HG03432 (cell line): ENCODE measurements around the gene C3orf85.

ENCODE experiments used
- ATAC-seq: cut with Tn5 transposase; IDR thresholded peaks from one replicate; pipeline ENCODE4 v1.9.1; 2021; ENCODE audit warnings: mild to moderate bottlenecking, moderate library complexity; ENCODE audit not compliant: unreplicated experiment

Gene C3orf85

DNA sequence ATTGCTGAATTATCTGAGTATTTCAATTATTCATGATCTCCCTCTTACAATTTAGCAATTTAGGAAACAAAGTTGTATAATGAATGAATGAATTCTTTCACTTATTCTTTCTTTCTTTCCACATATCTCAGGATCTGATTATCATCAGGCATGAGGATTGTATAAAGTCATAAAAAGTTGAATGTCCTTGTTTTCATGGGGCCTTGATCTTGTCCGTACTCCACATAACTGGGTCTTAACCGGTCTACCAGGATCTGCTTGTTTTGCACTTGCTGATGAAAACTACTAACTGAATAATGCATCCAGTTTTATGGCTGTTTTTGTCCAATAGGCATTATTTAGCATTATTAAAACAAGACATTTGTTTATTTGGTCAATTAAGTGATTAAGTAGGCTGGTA, 12.6 kb downstream of the C3orf85 start:
- ATAC-seq: no peak

DNA sequence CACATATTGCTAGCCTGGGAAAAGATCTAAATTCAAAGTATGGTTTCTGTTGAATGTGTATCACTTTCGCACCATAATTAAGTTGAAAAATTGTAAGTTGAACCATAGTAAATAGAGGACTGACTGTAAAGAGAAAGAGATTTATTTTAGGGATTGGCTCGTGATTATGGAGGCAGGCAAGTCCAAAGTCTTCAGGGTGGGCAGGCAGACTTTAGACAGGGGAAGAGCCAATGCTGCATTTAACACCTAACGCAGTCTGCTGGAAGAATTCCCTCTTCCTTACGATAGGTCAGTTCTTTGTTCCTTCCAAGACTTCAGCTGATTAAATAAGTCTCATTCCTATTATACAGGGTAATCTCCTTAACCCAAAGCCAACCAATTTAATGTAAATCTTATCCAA, 15.8 kb downstream of the C3orf85 start:
- ATAC-seq: no peak

DNA sequence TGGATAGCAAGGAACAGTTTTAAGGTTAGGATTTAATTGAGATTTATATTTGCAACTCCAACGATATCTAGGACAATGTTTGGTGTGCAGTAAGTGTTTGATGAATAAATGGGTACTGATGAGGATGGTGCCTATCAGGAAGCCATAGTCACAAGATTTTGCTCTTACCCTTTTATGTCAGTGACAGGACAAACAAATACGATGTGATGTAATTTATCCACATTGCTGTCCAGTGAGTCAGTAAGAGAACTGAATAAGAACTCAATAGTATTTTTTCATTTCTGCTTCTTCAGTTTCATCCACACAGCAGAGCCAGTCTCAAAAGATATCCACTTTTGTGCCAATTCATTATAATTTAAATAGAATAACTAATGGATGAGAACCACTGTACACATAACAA, 18.5 kb downstream of the C3orf85 start:
- ATAC-seq: no peak

DNA sequence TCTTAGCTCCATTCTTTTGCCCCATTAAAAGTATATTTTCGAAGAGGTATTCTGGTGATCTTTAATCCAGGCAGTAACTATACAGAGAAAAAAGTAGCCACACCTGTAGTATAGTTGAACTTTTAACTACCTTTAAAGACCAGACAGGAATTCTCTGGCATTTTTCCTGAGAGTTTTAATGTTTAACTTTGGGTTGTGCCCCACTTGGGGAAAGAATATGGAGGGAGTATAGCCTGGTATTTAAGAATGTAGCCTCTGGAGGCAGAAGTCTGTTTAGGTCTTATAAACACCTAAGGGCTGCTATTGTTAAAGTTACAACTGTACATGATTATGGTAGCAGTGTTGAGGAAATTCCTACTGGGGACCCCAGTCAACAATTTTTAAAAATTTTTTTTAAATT, 19.3 kb downstream of the C3orf85 start:
- no peak for ATAC-seq

DNA sequence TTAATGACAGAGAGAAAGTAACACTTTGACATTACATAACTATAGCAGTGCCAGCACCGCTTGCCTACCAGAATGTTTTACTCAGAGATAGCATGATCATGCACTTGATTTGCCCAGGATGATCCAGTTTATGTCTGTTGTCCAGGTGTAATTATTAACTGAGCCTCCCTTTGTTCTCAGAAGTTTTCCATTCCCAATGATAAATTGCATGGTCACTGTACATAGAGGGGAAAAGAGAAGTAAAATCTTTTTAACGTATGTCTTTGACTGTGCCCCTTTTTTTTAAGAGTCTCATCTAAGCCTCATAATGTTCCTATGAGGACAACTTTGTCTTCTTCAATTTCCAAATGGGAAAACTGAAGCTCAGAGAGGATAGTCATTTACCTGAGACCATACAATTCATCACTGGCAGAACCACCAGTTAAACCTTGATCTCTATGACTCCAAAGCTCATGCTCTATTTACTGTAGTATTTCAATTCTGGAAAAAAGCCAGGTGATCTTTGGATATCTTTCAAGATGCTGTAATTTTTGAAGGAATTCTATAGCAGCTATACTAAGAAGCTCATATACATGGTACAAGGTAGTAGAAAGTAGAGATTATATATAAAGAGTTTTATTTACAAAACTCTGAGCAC, 25.1 kb downstream of the C3orf85 start:
- ATAC-seq: no peak

DNA sequence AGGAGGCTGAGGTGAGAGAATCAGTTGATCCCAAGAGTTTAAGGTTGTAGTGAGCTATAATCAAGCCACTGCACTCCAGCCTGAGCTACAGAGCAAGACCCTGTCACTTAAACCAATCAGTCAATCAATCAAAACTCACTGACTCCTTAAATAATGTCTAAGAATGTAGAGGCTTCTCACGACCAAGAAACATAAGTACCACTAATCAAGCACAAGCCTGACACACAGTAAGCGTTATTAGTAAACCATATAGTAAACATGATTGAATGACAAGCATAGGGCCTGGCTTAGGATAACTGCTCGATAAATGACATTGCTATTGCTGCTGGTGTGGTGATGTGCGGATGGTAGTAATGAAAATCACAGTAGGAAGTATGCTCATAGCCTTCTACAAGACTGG, 29.4 kb downstream of the C3orf85 start:
- no peak for ATAC-seq

DNA sequence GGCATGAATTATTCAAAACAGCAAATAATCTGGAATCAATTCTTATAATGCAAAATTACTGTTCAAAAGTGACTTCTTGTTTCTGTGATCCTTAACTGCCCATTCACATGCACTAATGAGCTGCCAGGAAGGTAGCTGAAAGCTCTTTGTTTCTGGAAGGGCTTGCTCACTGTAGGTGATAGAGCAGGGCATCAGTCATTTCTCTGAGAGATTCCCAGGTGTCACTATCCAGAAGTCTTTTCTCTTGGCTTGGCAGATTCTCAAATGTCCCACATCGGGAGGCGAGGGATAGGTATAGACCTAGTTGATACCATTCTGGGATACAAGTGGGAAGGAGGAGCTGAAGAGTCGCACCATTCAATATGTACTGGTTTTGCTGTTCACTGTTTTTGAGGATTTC, 35.0 kb downstream of the C3orf85 start:
- ATAC-seq: no peak

DNA sequence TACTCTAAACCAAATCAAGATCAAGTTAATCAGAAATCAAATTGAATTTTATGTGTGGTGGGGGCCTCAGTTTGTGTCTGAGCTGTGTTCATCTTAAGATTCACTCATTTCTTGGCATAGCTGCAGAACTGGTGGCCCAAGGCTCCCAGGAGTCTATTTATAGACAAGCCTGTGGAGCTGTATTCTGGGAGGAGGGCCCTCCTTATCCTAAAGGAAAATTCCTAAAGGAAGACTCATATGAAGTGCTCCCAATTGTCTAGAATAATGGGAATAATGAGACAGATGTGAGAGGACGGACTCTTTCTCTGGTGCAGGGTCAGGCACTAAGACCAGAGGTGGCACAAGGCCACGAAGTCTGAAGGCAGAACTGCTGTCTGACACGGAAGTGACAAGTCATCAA, 38.9 kb downstream of the C3orf85 start:
- no peak for ATAC-seq

DNA sequence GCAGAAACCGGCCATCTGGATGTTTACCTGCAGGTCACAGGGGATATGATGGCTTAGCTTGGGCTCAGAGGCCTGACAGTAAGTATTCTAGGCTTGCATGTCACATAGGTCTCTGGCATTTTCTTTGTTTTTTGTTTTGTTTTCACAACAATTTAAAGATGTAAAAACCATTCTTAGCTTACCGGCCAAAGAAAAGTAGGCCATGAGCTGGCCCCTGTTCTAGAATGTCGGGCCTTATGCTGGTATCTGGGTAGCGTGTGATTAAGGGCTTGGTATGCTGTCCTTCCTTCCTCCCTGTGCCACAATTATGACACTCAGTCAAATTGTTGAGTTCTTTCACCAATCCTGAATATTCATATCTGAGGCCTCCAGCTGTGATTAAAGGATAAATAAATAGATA, 40.2 kb downstream of the C3orf85 start:
- no peak for ATAC-seq

DNA sequence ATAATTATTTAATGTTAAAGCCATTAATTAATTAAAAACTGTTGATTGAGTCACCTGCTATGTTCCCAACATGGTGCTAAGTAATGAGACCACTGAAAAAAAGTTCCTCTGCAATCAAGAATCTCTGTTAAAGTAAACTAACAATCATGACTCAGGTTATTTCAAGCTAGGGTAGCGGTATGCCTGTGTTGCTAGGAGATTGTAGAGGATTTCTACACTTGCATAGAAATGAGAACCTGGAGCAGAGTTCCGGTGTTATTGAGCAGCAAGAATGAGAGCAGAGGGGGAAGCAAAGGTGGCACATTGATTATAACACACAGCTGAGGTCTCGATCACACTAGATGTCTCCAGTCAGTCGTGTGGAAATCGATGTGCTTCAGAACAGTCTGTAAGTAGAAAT, 41.4 kb downstream of the C3orf85 start:
- ATAC-seq: no peak

DNA sequence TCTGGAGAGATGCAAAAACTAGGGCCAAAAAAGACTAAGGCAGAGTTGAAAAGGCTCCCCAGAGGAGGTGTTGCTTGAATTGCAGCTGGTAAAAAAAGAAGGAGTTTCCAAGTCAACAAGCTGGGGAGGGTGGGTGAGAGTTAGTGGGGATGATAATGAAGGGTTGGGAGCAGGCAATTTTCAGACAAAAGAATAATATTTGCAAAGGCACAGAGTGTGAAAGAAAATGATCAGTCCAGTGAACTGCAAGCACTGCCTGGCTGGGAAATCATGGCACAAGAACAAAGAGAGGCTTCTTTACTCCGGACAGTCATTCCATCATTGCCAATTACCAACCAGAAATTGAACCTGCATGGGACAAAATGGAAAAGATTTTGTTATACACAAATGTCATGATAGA, 42.2 kb downstream of the C3orf85 start:
- no peak for ATAC-seq

DNA sequence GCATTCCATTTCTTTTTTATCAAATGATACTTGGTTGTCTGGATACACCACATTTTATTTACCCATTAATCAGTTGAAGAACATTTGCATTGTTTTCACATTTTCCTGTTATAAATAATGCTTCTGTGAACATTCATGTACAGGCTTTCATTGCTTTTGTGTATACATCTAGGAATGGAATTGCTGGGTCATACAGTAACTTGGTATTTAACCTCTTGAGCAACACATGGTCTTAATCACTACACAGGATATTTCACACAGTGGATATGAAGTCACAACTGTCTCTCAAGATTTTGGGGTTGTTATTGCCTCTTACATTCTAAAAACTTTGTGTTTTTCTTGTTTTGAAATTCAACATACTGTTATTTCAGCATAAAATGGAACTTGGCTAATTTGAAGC, 48.2 kb downstream of the C3orf85 start:
- no peak for ATAC-seq

DNA sequence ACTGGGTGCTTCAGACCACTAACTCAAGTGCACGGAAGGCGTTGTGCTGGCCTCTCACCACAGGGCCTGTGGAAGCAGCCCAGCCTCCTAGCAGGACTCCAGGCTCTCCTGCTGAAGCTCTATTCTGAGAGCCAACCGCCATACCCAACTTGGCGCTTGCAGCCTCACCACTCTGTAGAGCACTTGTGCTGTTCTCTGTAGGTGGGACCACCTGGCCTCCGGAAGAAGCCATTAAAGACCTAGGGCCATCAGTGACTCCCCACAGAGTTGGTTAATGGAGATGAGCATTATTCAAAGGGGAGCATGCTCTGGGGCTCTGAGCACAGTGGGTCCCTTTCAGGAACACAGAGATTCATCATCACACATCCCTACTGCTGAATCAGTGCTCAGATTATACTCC, 50.9 kb downstream of the C3orf85 start:
- ATAC-seq: no peak

DNA sequence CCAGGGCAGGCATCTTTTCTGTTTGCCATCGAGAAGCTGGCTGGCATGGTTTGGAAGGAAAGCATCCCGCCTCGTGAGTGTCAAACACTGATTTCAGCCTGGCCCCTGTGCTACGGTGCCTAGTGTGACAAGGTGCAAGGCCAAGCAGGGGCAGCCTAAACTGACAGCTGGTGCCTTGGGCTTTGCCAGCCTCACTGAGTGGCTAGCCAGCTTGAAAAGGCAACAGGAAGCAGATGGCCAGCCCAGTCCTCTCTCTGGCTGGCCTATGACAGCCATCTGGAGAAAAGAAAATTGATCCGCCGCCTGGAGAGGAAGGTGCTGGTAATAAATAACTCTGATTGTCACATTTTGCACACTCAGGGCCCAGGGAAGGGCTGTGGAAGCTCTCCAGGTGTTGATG, 52.2 kb downstream of the C3orf85 start:
- ATAC-seq: no peak

DNA sequence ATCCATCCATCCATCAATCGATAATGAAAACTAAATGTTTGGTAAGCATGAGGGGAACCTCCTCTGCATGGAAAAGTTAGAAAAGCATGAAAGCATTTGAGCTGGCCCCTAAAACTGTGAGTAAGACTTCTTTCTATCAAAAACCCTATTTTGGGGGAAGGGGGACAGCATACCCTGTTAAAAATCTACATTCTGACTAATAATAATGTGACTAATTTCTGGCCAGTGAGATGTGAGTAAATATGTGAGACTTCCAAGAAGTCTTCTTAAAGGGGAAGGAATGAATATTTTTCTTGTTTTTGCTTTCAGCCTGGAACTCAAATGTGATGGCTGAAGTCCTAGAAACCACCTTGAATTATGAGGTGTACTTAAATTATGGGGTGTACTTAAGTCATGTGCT, 54.9 kb downstream of the C3orf85 start:
- ATAC-seq: no peak

DNA sequence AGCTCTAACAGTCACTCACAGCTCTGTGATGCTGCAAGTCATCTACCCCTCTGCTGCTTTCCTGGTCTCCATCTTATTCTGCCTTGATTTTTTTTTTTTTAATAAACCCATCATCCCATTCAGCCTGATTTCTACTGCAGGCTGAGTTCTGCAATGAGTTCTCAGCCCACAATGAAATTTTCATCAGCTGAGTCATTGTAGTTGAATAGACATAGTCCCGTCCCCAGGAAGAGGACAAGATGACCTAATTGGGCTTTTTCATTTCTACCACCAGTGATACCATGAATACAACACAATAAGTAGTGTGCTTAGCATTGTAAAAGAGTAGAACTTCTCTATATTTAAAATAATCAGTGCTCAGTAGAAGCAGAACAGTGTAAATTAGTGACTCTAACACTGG, 59.3 kb downstream of the C3orf85 start:
- no peak for ATAC-seq
